GM19240 (cell line): ENCODE measurements around the gene NRSN1.
"Not testable (repeated sequence)": the region's sequence is repeated elsewhere in the genome, so short reads cannot be mapped to it uniquely, and the experiment has no call there.

ENCODE experiments used
- DNase-seq: peaks from one replicate; pipeline ENCODE4 v3.0.0; 2011; ENCODE audit warnings: low spot score; ENCODE audit not compliant: insufficient read length

The NRSN1 gene

DNA sequence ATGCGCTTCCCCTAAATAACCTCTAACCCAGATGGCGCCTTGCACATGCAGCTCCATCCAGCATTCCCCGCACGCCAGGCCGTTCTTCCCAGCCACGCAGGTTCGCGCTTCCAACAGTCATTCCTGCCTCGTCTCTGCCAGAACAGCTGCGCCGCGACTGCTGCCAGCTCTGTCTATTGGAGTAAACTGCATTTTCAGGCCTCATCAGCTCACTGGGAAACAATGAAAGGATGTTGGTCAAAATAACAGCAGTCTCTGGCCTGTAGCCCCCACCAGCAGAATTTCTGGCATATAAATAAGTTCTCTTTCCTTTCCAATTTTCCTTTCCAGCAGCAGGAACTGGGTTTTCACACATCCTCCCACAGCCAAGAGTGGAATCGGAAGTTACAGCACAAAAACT, 14.6 kb downstream of the NRSN1 start:
- DNase-seq = no peak

DNA sequence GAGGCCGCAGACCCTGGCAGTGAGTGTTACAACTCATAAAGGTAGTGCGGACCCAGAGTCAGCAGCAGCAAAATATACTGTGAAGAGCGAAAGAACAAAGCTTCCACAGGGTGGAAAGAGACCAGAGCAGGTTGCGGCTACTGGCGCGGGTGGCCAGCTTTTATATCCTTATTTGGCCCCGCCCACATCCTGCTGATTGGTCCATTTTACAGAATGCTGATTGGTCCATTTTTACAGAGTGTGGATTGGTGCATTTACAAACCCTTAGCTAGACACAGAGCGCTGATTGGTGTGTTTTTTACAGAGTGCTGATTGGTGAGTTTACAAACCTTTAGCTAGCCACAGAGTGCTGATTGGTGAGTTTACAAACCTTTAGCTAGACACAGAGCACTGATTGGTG, 16.7 kb downstream of the NRSN1 start:
- DNase-seq = not testable (repeated sequence)

DNA sequence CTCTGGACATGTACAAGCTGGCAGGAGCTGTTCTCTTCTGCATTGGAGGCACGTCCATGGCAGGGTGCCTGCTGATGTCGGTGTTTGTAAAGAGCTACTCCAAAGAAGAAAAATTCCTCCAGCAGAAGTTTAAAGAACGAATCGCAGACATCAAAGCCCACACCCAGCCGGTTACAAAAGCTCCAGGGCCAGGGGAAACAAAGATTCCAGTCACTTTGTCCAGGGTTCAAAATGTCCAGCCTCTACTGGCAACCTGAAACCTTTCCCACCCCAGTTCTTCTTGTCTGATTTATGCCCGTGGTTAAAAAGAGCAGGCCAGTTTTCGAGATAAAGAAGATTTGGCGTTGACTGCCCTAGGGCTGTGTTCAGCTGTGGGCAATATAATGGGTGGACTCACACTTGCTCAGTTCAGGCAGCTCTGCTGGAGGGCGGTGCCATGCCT, 19.7 kb downstream of the NRSN1 start:
- DNase-seq = no peak

DNA sequence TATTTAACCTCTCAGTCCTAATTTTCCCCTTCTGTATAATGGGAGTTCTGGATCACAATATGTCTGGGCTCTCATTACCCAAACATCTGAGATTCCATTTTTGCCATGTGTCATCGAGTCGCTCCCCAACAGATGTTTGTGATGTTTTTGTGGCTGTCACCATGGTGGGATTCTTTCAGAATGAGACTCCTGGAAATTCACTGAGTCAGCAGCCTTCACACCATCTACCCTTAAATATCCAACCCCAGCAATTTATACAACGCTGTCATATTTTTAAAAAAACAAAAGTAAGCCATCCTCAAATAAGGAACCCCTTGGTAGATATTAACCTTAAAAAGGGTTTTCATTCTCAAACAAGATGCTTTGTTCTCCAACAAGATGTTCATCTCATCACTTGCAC, 20.9 kb downstream of the NRSN1 start:
- no peak for DNase-seq

DNA sequence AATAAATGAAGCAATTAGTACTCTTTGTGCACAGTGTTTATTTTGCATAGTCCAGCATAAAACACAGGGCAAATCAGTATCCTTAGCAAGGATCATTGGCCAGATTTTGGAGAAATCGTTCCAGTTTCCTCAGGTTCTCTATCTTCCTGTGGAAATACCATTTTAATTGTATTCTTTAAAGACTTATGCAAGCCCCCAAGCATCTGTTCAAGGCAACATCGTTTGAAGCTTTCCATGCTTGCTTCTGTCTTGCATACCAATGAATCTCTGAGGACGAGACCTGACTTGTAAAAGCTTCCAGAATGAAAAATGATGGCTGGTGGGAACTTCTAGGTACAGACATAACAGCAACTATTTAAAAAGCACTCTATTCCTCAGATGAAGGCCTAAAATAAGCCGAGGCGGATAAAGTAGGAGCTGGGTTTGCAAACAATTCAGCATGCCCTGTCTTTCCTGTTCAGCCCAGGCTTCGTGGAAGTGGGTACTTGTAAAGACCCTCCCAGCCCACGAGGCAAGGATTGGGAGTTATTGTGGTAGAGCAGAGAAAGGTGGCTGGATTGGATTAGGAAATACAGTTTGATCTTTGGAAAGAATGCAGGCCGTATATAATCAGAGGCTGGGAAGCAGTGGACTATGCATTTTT, 21.6 kb downstream of the NRSN1 start:
- no peak for DNase-seq

DNA sequence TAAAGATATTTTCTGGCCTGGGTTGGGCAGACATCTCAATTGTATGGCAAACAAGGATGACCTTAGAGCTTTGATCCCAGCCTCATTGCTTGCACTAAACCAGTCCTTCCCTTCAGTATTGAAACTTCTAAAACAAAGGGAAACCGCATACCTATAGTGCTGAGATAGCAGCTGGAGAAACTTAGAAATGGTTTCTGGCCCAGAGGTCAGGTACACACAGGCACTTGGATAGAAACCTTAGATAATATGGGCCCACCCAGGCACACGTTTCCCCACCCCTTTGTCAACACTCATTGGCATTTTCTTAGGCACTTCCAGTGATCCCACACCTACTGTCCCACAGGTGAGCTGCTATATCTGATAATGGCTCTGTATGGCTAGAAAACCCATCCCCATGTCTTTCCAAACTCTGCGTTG, 22.1 kb downstream of the NRSN1 start:
- no peak for DNase-seq

DNA sequence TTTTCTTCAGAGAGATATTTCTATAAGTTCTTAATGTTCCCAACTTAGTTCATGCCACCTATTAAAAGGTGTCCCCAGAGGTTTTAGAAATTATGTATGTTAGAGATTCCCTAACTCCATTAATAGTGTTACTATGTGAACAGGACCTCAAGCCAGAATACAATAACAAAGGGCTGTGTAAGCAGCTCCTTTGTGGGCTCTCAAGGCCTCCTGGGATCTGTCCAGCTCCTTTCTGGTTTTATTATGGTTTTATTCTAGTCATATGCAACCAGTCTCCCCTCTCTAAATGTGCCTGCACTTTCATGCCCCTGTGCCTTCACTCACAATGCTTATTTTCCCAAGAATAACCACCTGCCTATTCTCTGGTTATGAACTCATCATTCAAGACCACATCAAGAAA, 22.7 kb downstream of the NRSN1 start:
- no peak for DNase-seq

DNA sequence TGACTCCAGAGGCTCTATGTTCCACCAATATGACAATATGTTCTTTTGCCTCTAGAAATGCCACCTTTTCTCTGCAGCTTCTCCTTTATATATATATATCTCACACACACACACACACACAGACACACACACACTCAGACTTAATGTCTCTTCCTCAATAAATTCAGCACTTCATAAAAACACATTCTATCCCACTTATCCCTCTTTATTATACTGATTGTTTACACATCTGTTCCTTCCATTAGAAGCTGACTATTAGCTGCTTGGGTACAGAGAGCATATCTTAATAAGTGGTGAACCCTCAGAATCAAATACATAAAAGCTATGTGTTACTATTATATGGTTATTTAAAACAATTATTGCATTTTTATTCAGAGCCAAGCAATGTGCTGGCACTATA, 23.3 kb downstream of the NRSN1 start:
- DNase-seq = no peak

DNA sequence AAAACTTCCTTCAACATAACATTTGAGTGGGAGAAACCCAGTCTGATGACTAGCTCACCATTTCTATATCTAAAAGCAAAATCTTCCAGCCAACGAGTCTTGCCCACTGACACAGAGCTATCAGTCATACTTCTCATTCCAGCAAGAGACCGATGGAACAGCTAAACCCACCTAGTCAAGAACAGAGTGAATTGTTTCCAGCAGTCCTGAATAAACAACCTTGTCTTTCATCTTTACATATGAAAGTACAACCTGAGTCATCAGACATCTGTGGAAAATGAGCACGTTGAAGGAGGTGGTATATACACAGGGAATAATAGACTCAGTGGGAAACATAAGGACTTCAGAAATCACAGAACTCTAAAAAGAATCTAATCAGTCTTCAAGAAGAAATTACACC, 23.8 kb downstream of the NRSN1 start:
- no peak for DNase-seq

DNA sequence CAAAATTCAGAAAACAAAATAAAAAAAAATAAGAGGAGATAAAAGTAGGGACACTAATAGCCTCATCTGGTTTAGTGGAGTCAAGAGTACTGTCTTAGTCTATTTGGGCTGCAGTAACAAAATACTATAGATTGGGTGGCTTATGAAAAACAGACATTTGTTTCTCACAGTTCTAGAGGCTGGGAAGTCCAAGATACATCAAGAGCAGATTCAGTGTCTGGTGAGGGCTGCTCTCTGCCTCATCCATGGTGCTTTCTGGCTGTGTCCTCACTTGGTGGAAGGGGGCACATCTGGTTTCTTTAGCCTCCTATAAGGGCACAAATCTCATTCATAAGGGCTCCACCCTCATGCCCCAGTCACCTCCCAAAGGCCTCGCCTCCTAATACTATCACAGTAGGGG, 26.0 kb downstream of the NRSN1 start:
- no peak for DNase-seq

DNA sequence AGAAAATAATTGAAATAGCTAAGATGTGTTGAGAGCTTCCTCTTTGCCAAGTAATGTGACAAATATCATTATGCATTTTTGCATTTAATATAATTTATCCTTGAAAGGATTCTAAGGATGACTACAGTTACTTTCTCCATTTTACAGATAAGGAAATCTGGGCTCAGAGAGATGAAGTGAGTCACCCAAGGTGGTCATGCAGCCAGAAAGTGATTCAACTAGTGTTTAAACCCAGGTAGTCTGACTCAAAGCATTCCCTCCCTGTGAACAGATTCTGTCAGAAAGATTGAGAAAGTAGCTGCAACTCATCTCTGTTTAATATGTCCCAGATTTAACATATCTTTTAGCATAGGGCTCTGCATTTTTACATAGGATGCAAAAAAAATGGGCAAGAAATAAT, 28.1 kb downstream of the NRSN1 start:
- DNase-seq = no peak

DNA sequence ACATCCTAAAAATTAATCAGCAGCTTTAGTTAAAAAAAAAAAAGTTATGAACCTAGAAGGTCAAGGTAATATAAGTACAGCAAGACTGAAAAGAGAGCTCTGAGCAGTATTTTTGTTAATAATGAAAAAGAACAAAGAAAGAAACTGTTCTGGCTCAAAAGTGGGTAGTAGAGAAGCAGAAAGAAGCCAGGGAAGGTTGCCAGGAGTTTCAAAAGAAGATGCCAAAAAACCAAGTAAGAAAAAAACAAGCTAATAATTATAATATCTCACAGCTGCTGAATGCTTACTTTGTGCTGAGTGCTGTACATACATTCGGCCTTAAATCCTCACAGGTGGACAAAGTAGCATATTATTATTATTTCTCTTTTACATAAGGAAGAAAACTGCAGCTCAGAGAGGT, 31.9 kb downstream of the NRSN1 start:
- no peak for DNase-seq

DNA sequence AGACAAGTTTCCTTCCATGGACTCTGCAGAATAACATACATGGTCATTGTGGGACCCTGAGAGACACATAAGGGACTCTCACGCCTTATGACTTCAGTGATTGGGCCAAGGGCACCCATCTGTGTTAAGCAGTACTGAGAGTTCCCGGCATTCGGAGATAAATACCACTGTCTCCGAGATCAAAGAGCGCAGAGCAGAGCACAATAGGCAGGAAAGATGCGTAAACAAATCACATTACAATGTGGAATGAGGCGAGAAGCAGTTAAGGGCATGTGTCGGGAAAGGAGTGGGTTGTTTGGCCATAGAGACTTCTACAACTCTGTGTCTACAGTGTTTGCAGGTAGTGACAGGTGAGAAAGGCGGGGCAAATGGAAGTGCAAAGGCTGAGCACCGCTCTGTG, 57.6 kb downstream of the NRSN1 start:
- no peak for DNase-seq

DNA sequence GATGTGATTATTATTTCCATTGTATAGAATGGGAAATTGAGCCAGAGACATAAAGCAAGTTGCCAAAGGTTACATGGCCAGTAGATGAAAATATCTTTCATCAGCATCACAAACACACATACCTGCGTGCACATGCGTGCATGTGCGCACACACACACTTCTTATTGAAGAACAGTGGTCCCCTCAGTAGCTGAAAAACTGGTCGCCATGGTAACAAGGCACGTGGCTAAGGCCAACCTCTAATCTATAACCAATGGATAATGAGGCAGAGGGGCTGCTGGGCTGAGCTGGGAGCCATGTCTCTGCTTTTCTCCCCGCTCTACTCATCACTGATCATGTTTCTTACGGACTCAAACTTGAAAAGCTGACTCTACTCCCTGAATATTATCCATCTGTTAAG, 60.3 kb downstream of the NRSN1 start:
- no peak for DNase-seq

DNA sequence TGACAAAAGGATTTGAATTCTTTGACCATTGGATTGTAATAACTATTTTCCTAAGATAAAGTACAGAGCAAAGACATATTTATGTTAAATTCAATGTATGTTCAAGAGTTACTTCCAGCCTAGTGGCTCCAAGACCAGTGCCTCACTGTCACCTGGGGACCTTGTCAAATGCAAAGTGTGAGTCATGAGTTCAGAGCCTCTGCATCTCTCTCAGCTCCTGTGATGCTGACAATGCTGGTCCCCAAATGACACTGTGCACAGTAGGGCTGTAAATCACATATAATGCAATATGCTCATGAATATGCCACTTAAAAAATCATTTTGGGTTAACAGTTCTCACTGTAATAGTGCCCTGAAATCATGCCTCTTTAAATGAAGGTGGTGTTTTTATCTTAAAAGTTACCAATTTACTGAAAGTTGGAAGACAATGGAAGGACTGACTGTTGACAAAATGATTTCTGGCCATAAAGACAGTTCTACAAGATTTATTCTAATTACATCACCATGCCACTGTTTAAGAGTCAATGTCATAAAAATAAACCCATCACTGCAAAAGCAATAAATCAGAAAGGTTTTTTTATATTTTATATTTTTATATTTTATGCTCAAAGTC, 62.1 kb downstream of the NRSN1 start:
- DNase-seq = no peak

DNA sequence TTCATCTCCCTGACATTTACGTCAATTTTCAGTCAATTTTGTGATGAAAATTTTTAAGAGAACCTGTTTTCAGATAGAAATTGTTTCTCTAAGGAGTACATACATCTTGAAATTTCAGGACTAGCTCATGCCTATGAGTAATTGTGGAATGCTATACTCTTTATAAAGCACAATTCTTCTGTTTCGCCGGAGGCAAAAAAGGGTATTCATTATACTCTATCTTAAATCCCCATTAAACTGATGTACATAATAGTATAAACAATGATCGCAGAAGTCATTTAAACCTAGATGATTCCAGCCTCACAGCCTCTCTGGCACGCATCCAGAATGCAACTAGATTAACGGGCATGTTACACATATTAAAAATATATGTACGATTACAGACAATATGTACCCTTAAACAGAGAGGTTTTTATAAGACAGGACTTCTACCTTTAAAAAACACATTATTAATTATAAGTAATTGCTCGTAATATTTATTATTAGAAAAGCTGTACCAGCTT, 62.6 kb downstream of the NRSN1 start:
- no peak for DNase-seq

DNA sequence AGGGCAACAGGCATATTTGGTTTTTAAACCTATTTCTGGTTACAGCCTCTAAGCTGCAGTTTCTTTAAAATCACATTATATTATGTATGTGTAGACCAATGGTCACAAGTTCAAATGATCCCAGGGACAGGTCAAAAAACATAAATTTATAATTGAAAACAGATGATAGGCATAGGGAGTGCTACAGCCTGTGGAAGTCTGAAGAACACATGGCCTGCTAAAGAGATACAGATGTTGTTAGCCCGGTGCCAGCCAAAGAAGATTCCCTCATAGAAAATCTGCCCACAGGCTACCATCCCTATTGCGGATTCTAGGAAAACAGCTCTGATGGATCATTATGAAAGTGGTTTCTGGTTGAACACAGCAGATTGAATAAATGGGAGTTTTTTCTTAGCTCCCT, 65.3 kb downstream of the NRSN1 start:
- no peak for DNase-seq

DNA sequence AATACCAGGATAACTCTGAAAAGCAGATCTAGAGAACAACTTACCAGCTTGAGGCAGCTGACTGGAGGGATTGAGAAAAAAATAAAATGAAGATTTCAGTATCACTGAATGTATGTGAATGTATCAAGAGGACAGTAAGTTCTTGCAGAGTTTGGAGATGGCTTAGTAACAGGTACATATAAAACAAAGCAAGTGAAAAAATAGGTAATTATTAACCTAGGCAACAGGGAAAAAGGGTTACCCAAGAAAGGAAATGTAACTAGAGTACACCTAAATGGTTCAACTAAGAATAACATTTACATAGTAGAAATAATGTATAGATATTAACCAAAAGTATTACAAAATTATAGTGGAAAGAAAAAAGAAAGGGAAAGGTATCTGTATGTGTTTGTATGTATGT, 67.3 kb downstream of the NRSN1 start:
- no peak for DNase-seq

DNA sequence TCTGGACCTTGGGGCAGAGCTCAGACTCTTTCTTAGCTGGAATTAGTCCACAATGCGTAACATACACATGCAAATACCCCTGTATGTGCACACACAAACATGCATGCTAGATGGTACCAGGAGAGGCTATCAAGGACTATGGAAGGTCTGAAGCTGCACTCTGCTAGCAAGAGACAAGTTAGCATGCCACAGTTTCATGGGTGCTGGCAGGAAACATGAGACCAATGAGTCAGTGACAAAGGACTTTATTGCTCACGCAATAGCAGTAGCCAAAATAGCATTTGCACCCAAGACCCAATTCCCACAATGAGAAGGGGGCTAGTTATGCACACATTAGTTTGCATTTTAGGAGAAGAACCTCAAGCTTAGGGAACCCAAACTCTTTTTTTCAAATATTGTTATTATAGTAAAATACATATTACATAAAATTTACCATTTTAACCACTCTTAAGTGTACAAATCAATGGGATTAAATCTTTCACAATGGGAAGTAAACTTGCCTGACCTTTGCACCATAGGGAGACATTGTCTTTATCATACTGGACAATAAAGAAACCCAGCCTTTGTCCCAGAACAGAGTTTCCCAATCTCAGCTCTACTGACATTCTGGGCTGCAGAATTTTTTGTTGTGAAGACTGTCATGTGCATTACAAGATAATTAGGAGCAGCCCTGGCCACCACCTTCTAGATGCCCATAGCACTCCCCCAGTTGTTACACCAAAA, 69.1 kb downstream of the NRSN1 start:
- no peak for DNase-seq

DNA sequence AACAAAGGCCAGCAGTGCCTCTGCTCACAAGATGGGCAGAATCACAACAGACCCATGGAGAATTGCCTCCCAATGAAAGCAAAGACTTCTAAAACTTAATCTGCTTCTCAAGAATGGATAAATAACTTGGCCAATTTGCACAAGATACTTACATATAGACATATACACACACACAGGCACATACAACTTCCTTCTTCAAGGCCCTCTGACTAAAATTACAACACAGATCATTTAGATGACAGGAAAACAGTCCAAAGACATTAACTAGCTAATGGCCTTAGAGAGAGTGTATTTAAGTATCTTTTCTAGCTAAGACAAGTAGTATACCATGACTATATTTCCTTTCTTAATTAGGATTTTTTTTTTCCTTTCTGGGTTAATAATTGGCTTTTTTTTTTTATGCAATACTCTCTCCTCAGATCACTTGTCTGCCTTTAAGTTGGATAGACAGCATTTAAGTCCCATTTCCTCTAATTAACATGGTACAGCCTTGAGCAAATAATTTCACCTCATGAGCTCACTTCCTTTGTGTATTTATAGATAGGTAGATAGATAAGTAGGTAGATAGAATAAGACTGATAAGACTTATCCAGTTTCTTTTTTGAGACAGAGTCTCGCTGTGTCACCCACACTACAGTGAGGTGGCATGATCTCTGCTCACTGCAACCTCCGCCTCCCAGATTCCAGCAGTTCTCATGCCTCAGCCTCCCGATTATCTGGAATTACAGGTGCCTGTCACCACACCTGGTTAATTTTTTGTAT, 70.0 kb downstream of the NRSN1 start:
- no peak for DNase-seq
